Ovary (tissue), 9 donors: Measurements from ENCODE around the gene MLF2. TPM values are rescaled to one million over a fixed set of nuclear protein-coding genes. Genes with fewer than 3 reads are reported as not detected.

Experiments
- DNase-seq, 5 donors: peaks; one replicate each; pipeline ENCODE4 v3.0.0-alpha.2; 2019 to 2020
- H3K27ac ChIP-seq, 2 donors: fragments of 200-600 bp; one replicate each; pipeline versions ENCODE4 v1.5.1 to v1.8.0; 2019 to 2022
- H3K27me3 ChIP-seq: fragments of 200-600 bp; one replicate; pipeline ENCODE4 v1.8.0; 2022
- H3K36me3 ChIP-seq: fragments of 200-600 bp; sonication (generic); one replicate; pipeline ENCODE4 v1.5.1; 2019
- H3K4me1 ChIP-seq: one replicate; pipeline ENCODE4 v1.8.1; 2013; ENCODE audit warnings: mild to moderate bottlenecking, moderate library complexity; ENCODE audit not compliant: insufficient read depth
- H3K4me3 ChIP-seq: fragments of 200-600 bp; sonication (generic); one replicate; pipeline ENCODE4 v1.5.1; 2017
- H3K9me3 ChIP-seq, 2 donors: fragments of 200-600 bp in 1 of 2; sonication (generic) in 1 of 2; one replicate each; pipeline versions ENCODE4 v1.5.1 to v1.8.1; 2013 to 2019; ENCODE audit warnings: mild to moderate bottlenecking in 1 of 2, moderate library complexity in 1 of 2
- EP300 ChIP-seq: sonication (generic); formaldehyde crosslinking; IDR thresholded peaks from one replicate; pipeline ENCODE4 v1.6.1; 2017; ENCODE audit warnings: antibody characterized with exemption
- POLR2A ChIP-seq: fragments of 450-650 bp; IDR thresholded peaks from one replicate; pipeline ENCODE4 v1.6.1; 2017; ENCODE audit warnings: antibody characterized with exemption, mild to moderate bottlenecking, moderate library complexity
- WGBS, 3 donors: extraction: QIAGEN DNeasy Blood & Tissue Kit in 1 of 3; methylation state at CpG; one replicate each; pipeline versions ENCODE4 v1.1.5 to v1.1.7; 2013 to 2017; 5-methylcytosine and 5-hydroxymethylcytosine counted together
- intact Hi-C, 4 donors: fragments of 100-400 bp; cut with DNase I; formaldehyde crosslinking; loops; one replicate each; pipeline versions ENCODE4 v1.11.0 to v1.15.1; 2022 to 2023
- polyA plus RNA-seq, 2 donors: library from polyadenylated mRNA; stranded (reverse); fragments of 200-250 nt in 1 of 2; fragments of 350-450 nt in 1 of 2; fragmentation: Illumina TruSeq in 1 of 2; extraction: RNeasy Lipid Tissue Mini Kit (QIAGEN cat#74804) in 1 of 2; gene quantifications; one replicate each; pipeline ENCODE4 v1.2.3, GENCODE V29; 2013 to 2014
- total RNA-seq, 7 donors: library from RNA; depleted of rRNA in 2 of 7; stranded (reverse); fragments of >200 nt in 2 of 7; fragmentation: NEBNext Ultra II Directional in 3 of 7; extraction: Animal tissue kit (Norgen Biotek cat#: 25700) in 3 of 7; gene quantifications; one replicate each; pipeline versions ENCODE4 v1.1.0 to v1.2.4, GENCODE V29; 2016 to 2023
- TF ChIP-seq, protein P1 (sequence below), 3 donors: fragments of 450-650 bp in 2 of 3; fragments of 200-600 bp in 1 of 3; IDR thresholded peaks; one replicate each; pipeline versions ENCODE4 v1.5.1 to v1.8.0; 2016 to 2022; ENCODE audit warnings: antibody characterized with exemption in 3 of 3, mild to moderate bottlenecking in 1 of 3
- donor health status: DM: no; HTN: no; CAD: no; lungs with moderate emphysema.
- donor health status: DM: no; HTN: no; CAD: no.
- donor health status: Bipolar disorder and iron deficiency.
- donor health status: DM: yes; HTN: yes; CAD: no.
- donor health status: DM: no; HTN: no; CAD: no.
- donor health status: DM: yes; HTN: yes; CAD: no.

The MLF2 gene
- total and polyA plus RNA-seq, 9 donors: 64.1 to 162 (median 140) TPM

DNA sequence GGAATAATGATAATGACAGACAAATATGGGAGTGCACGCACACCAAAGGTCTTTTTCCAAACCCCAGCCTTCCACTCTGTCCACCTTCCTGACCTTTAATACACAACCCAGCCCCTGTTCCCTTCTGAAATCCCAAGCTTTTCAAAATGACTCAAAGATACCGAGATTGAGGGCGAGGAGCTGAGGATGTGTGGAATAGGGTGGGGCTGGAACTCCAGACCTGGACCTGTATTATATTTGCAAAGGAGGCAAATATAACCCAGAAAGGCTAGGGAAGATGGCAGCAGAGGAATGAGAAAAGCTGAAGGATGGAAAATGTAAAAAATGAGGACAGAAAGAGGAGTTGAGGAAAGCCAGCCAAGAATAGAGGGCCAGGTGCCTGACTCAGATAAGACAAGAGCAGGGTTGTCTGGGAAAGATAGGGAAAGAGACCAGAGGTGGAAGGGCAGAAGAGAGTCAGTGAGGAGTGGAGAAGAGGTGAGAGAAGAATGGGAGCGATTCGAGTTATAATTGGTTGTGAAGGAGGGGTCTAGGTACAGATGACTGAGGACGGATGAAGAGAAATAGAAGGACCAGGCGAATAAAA lies 12.2 kb upstream of the MLF2 start:
- H3K4me1 ChIP-seq: peaks cover 23% of the 10 kb centered on the region
- H3K27me3 ChIP-seq: no peaks in the 10 kb centered on the region
- TF ChIP-seq, protein P1, sequence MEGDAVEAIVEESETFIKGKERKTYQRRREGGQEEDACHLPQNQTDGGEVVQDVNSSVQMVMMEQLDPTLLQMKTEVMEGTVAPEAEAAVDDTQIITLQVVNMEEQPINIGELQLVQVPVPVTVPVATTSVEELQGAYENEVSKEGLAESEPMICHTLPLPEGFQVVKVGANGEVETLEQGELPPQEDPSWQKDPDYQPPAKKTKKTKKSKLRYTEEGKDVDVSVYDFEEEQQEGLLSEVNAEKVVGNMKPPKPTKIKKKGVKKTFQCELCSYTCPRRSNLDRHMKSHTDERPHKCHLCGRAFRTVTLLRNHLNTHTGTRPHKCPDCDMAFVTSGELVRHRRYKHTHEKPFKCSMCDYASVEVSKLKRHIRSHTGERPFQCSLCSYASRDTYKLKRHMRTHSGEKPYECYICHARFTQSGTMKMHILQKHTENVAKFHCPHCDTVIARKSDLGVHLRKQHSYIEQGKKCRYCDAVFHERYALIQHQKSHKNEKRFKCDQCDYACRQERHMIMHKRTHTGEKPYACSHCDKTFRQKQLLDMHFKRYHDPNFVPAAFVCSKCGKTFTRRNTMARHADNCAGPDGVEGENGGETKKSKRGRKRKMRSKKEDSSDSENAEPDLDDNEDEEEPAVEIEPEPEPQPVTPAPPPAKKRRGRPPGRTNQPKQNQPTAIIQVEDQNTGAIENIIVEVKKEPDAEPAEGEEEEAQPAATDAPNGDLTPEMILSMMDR (IDR thresholded peaks at IDR 0.05): no peak
- no peak for TF ChIP-seq EP300
- no peak for TF ChIP-seq POLR2A
- H3K9me3 ChIP-seq: no peaks in the 10 kb centered on the region
- peak overlapping the region; percentile 91 to 100 for H3K27ac ChIP-seq
- intact Hi-C loops: no loop called here
- H3K4me3 ChIP-seq: peak overlapping the region; percentile 68
- WGBS, 3 donors: 10 to 16% (median 15%) methylated on average over 7 of the region's 7 CpGs
- DNase-seq: no peak
- H3K36me3 ChIP-seq: no peaks in the 10 kb centered on the region

DNA sequence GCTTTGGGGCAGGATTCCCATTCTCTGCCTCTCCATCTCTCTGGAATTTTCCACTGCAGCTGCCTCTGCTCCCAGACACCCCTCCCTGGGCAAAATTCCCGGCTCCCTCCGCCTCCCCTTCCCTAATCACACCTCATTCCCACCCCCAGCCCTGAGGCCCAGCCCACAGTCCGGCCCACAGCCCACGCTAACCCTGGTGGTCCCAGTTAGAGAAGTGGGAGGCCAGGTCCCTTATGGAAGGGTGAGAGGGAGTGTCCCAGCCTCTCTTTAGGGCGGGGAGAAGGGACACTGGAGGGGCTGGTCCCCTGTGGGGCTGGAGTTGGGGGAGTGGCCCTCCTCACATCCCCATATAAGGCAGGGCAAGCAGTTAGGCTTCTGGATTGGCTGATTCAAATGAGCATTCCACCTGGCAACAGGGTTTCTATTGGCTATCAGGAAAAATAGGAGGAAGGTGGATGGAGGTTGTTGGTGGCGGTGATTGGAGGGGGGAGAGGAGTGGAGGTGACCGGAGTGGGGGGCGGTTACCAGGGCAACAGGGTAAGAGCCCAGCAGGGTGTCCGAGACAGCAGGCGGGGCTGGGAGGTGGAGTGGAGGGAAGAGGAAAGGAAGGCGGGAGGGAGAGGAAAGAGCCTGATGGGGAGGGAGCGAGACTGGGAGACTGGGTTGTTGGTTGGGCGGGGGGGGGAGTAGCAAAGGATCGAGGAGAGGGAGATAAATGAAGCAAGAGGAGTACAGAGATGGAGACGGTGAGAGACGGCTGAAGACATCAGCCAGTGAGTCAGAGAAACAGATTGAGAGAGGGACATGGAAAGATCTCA lies 11.3 kb upstream of the MLF2 start:
- DNase-seq: peak; percentile 95 to 97 (median 96)
- Histone ChIP-seq H3K9me3 (no peaks in the 10 kb centered on the region), H3K4me3 (peak overlapping the region; percentile 68), H3K36me3 (no peaks in the 10 kb centered on the region), H3K27me3 (no peaks in the 10 kb centered on the region), H3K4me1 (peaks cover 23% of the 10 kb centered on the region), H3K27ac (peak overlapping the region; percentile 91 to 100)
- intact Hi-C loops: no loop called here
- TF ChIP-seq POLR2A (no peak), EP300 (no peak)
- TF ChIP-seq, protein P1 (IDR thresholded peaks at IDR 0.05): no peak
- 0 to 1% (median 1%) methylated on average over 15 to 16 of the region's 16 CpGs for WGBS, 3 donors

DNA sequence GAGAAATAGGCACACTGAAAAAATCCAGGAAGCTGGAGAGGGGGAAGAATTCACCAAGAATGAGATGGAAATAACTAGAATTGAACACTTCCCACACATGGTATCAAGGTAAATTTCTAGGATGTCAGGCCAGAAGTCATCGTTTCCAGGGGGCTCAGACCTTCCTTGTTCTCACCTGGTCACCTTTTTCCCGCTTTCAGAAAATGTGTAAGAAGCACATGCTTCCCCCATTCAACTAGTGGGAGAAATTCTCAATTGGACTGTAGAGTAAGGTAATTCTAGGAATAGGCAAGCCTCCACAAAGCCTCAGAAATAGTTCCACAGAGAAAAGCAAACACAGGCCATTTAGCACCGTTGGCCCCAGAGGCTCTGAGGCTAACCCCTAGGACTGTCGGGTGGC lies 10.4 kb upstream of the MLF2 start:
- H3K27me3 ChIP-seq: no peaks in the 10 kb centered on the region
- TF ChIP-seq EP300 (no peak), POLR2A (no peak)
- TF ChIP-seq, protein P1 (IDR thresholded peaks at IDR 0.05): no peak
- intact Hi-C loops: no loop called here
- no peaks in the 10 kb centered on the region for H3K36me3 ChIP-seq
- H3K4me1 ChIP-seq: peaks cover 17% of the 10 kb centered on the region
- peak overlapping the region; percentile 91 to 100 for H3K27ac ChIP-seq
- DNase-seq: no peak
- H3K4me3 ChIP-seq: peak overlapping the region; percentile 3
- H3K9me3 ChIP-seq: no peaks in the 10 kb centered on the region
- 53 to 58% (median 55%) methylated on average over 4 of the region's 4 CpGs for WGBS, 3 donors

DNA sequence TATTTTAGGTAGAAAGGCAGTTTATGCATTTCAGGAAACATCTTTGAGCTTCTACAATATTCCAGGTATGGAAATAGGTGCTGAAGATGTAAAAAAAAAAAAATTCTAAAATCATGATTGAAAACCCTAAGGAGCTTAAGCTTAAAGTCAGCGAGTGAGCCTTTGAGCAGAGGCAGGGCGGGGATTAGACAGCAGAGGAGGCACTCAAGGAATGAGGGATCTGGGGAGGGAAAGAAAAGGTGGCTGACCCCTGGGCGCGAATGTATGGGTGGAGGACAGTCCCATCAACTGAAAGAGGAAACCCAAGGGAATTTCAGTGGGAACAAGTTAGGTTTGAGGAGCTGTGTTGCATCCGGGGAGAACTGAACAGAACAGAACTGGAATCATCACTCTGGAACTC lies 6.8 kb upstream of the MLF2 start:
- Histone ChIP-seq H3K9me3 (no peaks in the 10 kb centered on the region), H3K4me3 (no peak overlapping the region), H3K4me1 (peaks cover 8% of the 10 kb centered on the region), H3K36me3 (no peaks in the 10 kb centered on the region), H3K27ac (no peak overlapping the region), H3K27me3 (no peaks in the 10 kb centered on the region)
- TF ChIP-seq, protein P1 (IDR thresholded peaks at IDR 0.05): no peak
- no peak for TF ChIP-seq POLR2A
- no peak for TF ChIP-seq EP300
- intact Hi-C loops: no loop called here
- WGBS, 3 donors: 82 to 85% (median 84%) methylated on average over 5 of the region's 5 CpGs
- no peak for DNase-seq
